Measurements from ENCODE around the gene PTH2.

DNA sequence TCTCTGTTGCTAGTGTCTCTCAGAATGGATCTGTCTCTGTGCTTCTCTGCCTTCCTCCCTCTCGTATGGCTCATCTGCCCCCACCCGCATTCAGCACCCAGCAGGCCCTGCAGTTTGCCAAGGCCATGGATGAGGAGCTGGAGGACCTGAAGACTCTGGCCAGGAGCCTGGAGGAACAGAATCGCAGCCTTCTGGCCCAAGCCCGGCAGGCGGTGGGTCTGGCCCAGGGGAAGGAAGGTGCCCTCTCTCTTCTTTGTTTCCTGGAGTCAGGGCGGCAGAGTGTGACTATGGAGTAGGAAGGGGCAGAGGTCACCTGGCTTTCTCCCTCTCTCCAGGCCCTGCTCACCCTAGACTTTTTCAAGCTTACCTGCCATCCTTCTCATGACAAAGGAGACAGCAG lies 24.3 kb downstream of the PTH2 start:
- no peak for TF ChIP-seq POLR2A (IDR thresholded peaks at IDR 0.05)
- TF ChIP-seq, protein P1, sequence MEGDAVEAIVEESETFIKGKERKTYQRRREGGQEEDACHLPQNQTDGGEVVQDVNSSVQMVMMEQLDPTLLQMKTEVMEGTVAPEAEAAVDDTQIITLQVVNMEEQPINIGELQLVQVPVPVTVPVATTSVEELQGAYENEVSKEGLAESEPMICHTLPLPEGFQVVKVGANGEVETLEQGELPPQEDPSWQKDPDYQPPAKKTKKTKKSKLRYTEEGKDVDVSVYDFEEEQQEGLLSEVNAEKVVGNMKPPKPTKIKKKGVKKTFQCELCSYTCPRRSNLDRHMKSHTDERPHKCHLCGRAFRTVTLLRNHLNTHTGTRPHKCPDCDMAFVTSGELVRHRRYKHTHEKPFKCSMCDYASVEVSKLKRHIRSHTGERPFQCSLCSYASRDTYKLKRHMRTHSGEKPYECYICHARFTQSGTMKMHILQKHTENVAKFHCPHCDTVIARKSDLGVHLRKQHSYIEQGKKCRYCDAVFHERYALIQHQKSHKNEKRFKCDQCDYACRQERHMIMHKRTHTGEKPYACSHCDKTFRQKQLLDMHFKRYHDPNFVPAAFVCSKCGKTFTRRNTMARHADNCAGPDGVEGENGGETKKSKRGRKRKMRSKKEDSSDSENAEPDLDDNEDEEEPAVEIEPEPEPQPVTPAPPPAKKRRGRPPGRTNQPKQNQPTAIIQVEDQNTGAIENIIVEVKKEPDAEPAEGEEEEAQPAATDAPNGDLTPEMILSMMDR (IDR thresholded peaks at IDR 0.05 in 8 of 11, conservative IDR thresholded peaks at IDR 0.05 in 3 of 11), result no peak
